MM.1S (cell line): Measurements from ENCODE around the gene EVA1A.

Source experiments
- DNase-seq: peaks from one replicate; pipeline ENCODE4 v3.0.0-alpha.2; 2015
- H2AFZ ChIP-seq: fragments of 300-600 bp; sonication (generic); 2 replicates; pipeline ENCODE4 v1.6.0; 2016; ENCODE audit warnings: antibody characterized with exemption, low read length
- H3F3A ChIP-seq: fragments of 300-600 bp; sonication (generic); 2 replicates; pipeline ENCODE4 v1.6.1; 2016; ENCODE audit warnings: mild to moderate bottlenecking, antibody characterized with exemption, low read length, moderate library complexity, mixed read lengths; ENCODE audit not compliant: insufficient read depth
- H3K27ac ChIP-seq: fragments of 300-600 bp; sonication (generic); 2 replicates; pipeline ENCODE4 v1.5.1; 2016; ENCODE audit warnings: mild to moderate bottlenecking, low read length
- H3K27me3 ChIP-seq: fragments of 300-600 bp; sonication (generic); replicated peaks from 2 replicates; pipeline ENCODE4 v1.6.0; 2016; ENCODE audit warnings: low read length; ENCODE audit not compliant: insufficient read depth
- H3K36me3 ChIP-seq: fragments of 300-600 bp; sonication (generic); replicated peaks from 2 replicates; pipeline ENCODE4 v1.6.1; 2016; ENCODE audit warnings: mild to moderate bottlenecking, low read length, mixed read lengths; ENCODE audit not compliant: insufficient read depth
- H3K4me1 ChIP-seq: fragments of 300-600 bp; sonication (generic); 2 replicates; pipeline ENCODE4 v1.6.1; 2016; ENCODE audit warnings: low read length, mixed read lengths
- H3K4me2 ChIP-seq: fragments of 300-600 bp; sonication (generic); 2 replicates; pipeline ENCODE4 v1.6.0; 2016; ENCODE audit warnings: low read depth, low read length
- H3K4me3 ChIP-seq: fragments of 300-600 bp; sonication (generic); 2 replicates; pipeline ENCODE4 v1.5.1; 2016; ENCODE audit warnings: low read length, mixed read lengths
- H3K79me2 ChIP-seq: fragments of 300-600 bp; sonication (generic); 2 replicates; pipeline ENCODE4 v1.6.1; 2016; ENCODE audit warnings: mixed run types, low read length, mixed read lengths
- H3K9ac ChIP-seq: fragments of 300-600 bp; sonication (generic); 2 replicates; pipeline ENCODE4 v1.6.1; 2016; ENCODE audit warnings: low read length, mixed read lengths
- H3K9me2 ChIP-seq: fragments of 300-600 bp; sonication (generic); replicated peaks from 2 replicates; pipeline ENCODE4 v1.6.1; 2016; ENCODE audit warnings: mild to moderate bottlenecking, low read length, mixed read lengths; ENCODE audit not compliant: insufficient read depth
- H3K9me3 ChIP-seq: fragments of 300-600 bp; sonication (generic); replicated peaks from 2 replicates; pipeline ENCODE4 v1.6.1; 2016; ENCODE audit warnings: mild to moderate bottlenecking, low read length, mixed read lengths; ENCODE audit not compliant: insufficient read depth
- H4K20me1 ChIP-seq: fragments of 300-600 bp; sonication (generic); 2 replicates; pipeline ENCODE4 v1.6.1; 2016; ENCODE audit warnings: mild to moderate bottlenecking, low read length, moderate library complexity, mixed read lengths; ENCODE audit not compliant: insufficient read depth
- CTCF ChIP-seq: fragments of 300-600 bp; sonication (generic); IDR thresholded peaks from 2 replicates; pipeline ENCODE4 v1.5.1; 2016; ENCODE audit warnings: antibody characterized with exemption, low read length, mixed read lengths
- EZH2 ChIP-seq: fragments of 300-600 bp; sonication (generic); optimal IDR thresholded peaks from 2 replicates; pipeline ENCODE3; 2017; ENCODE audit warnings: low read depth, mild to moderate bottlenecking, antibody characterized with exemption, low read length, mixed read lengths
- EZH2phosphoT487 ChIP-seq: fragments of 300-600 bp; sonication (generic); IDR thresholded peaks from 2 replicates; pipeline ENCODE4 v1.6.1; 2018; ENCODE audit warnings: antibody characterized with exemption, low read length

EVA1A gene

DNA sequence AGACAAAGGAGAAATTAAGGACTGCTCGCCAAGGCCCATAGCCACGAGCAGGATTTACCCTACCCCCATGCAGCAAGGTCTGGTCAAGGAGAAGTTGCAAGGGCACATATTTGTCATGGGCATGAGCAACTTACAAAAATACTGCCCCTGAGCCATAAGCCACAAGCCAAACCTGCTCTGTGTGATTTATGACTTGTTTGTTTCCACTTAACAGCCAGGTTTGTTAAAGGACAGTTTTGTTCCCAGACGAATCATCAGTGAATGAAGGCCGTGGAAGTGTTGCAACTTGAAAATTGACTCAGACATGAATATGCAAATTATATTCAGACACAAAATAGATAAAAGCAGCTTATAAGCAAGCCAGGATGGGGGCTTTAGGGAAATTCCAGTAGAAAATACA lies 31.3 kb upstream of the EVA1A start:
- no peak overlapping the region for H3K4me3 ChIP-seq
- no peak overlapping the region for H3K27ac ChIP-seq
- no peaks in the 10 kb centered on the region for H3K9me2 ChIP-seq
- no peak overlapping the region for H2AFZ ChIP-seq
- no peaks in the 10 kb centered on the region for H3K79me2 ChIP-seq
- no peaks in the 10 kb centered on the region for H3K4me1 ChIP-seq
- no peaks in the 10 kb centered on the region for H3F3A ChIP-seq
- no peaks in the 10 kb centered on the region for H3K36me3 ChIP-seq
- no peaks in the 10 kb centered on the region for H3K27me3 ChIP-seq
- no peaks in the 10 kb centered on the region for H3K9me3 ChIP-seq
- no peaks in the 10 kb centered on the region for H4K20me1 ChIP-seq
- DNase-seq, result no peak
- no peak for TF ChIP-seq EZH2phosphoT487
- H3K9ac ChIP-seq, result no peak overlapping the region
- H3K4me2 ChIP-seq, result no peak overlapping the region

- Histone ChIP-seq H2AFZ (no peak overlapping the region), H3K9me3 (no peaks in the 10 kb centered on the region), H3K9ac (no peak overlapping the region), H3K36me3 (no peaks in the 10 kb centered on the region), H3K27ac (no peak overlapping the region), H3F3A (no peaks in the 10 kb centered on the region), H3K4me2 (no peak overlapping the region), H3K79me2 (no peaks in the 10 kb centered on the region), H3K27me3 (no peaks in the 10 kb centered on the region), H3K9me2 (no peaks in the 10 kb centered on the region), H3K4me3 (no peak overlapping the region), H3K4me1 (no peaks in the 10 kb centered on the region), H4K20me1 (no peaks in the 10 kb centered on the region)
- no peak for TF ChIP-seq CTCF
- TF ChIP-seq EZH2phosphoT487, result no peak
- TF ChIP-seq EZH2, result no peak
- no peak for DNase-seq
These were observed 28.8 kb upstream of the EVA1A start for GRCh38 chr2:75589391-75590105.

- no peaks in the 10 kb centered on the region for H3K9me2 ChIP-seq
- no peak overlapping the region for H3K9ac ChIP-seq
- DNase-seq, result no peak
- no peak overlapping the region for H2AFZ ChIP-seq
- no peak overlapping the region for H3K27ac ChIP-seq
- no peaks in the 10 kb centered on the region for H3K9me3 ChIP-seq
- no peaks in the 10 kb centered on the region for H3K79me2 ChIP-seq
- H3K4me2 ChIP-seq, result no peak overlapping the region
- no peaks in the 10 kb centered on the region for H3F3A ChIP-seq
- H3K4me3 ChIP-seq, result no peak overlapping the region
- no peaks in the 10 kb centered on the region for H3K27me3 ChIP-seq
- no peaks in the 10 kb centered on the region for H3K4me1 ChIP-seq
- no peaks in the 10 kb centered on the region for H4K20me1 ChIP-seq
- TF ChIP-seq EZH2phosphoT487 (no peak), EZH2 (no peak), CTCF (no peak)
- no peaks in the 10 kb centered on the region for H3K36me3 ChIP-seq
These were observed 27.3 kb upstream of the EVA1A start for GRCh38 chr2:75587954-75588587.

DNA sequence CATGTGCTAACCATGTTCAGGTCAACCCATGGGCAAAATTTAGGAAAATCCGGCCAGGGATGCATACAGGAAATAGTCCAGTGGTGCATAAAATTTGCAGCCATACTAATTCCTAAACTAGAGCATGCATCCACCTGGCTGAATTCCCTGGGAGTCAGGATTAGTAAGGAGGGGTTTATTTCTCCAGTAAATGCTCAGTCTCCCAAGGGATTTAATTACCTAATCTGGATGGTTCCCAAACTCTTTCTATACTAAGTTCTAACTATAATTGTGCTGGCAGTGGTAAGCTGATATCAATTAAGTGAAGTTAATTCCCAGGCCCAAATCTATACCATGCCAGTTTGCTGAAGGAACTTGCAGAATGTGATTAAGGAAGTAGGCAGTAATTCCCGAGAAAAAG lies 26.2 kb upstream of the EVA1A start:
- Histone ChIP-seq H3K36me3 (no peaks in the 10 kb centered on the region), H3K4me3 (no peak overlapping the region), H3K4me2 (no peak overlapping the region), H3K27me3 (no peaks in the 10 kb centered on the region), H3K79me2 (no peaks in the 10 kb centered on the region), H3K9me3 (no peaks in the 10 kb centered on the region), H2AFZ (no peak overlapping the region), H3F3A (no peaks in the 10 kb centered on the region), H3K27ac (no peak overlapping the region), H3K9me2 (no peaks in the 10 kb centered on the region), H3K4me1 (no peaks in the 10 kb centered on the region), H4K20me1 (no peaks in the 10 kb centered on the region), H3K9ac (no peak overlapping the region)
- DNase-seq, result no peak
- no peak for TF ChIP-seq EZH2
- no peak for TF ChIP-seq EZH2phosphoT487
- no peak for TF ChIP-seq CTCF
